Measurements from ENCODE around the gene VWF. TPM values are rescaled to one million over a fixed set of nuclear protein-coding genes. Genes with fewer than 3 reads are reported as not detected.

The VWF gene
- total and polyA plus RNA-seq, 2 experiments from 2014 or later, result 0.42 to 0.56 TPM

- TF ChIP-seq, protein P1, sequence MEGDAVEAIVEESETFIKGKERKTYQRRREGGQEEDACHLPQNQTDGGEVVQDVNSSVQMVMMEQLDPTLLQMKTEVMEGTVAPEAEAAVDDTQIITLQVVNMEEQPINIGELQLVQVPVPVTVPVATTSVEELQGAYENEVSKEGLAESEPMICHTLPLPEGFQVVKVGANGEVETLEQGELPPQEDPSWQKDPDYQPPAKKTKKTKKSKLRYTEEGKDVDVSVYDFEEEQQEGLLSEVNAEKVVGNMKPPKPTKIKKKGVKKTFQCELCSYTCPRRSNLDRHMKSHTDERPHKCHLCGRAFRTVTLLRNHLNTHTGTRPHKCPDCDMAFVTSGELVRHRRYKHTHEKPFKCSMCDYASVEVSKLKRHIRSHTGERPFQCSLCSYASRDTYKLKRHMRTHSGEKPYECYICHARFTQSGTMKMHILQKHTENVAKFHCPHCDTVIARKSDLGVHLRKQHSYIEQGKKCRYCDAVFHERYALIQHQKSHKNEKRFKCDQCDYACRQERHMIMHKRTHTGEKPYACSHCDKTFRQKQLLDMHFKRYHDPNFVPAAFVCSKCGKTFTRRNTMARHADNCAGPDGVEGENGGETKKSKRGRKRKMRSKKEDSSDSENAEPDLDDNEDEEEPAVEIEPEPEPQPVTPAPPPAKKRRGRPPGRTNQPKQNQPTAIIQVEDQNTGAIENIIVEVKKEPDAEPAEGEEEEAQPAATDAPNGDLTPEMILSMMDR (conservative IDR thresholded peaks at IDR 0.05; ENCODE audit: low read depth in 2 of 2), result no peak
These were observed 220.0 kb downstream of the VWF start (continued) for GRCh38 chr12:5904441-5904840.

DNA sequence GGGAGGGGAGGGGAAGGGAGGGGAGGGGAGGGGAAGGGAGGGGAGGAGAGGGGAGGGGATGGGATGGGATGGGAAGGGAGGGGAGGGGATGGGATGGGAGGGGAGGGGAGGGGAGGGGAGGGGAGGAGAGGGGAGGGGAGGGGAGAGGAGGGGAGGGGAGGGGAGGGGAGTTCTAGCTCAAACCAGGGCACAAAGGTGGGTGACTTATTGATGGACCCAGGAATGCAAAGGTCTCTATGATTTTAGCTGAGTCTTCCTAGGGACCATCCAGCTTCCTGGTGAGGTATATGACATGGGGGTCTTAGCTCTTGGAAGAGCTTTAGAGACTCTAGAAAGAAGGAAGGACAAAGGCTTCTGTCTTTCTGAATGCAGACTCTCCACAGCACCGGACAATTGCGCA, 221.7 kb downstream of the VWF start:
- H3K4me1 ChIP-seq (ENCODE audit: insufficient read depth), result no peaks in the 10 kb centered on the region
- no peaks in the 10 kb centered on the region for H3K27me3 Mint-ChIP-seq (ENCODE audit: insufficient read depth, low read depth, poor library complexity)
- no peak overlapping the region for H3K27ac Mint-ChIP-seq
- DNase-seq (ENCODE audit: low spot score) (no peak), ATAC-seq (no peak)
- no peaks in the 10 kb centered on the region for H4K20me1 ChIP-seq (replicated peaks; ENCODE audit: insufficient read depth)
- no peak overlapping the region for H3K4me3 Mint-ChIP-seq
- no peaks in the 10 kb centered on the region for H3K9me3 Mint-ChIP-seq
- no peak overlapping the region for H2AFZ ChIP-seq
- H3K27ac ChIP-seq (ENCODE audit: low read depth), result no peak overlapping the region
- H3K79me2 ChIP-seq (replicated peaks; ENCODE audit: insufficient read depth), result no peaks in the 10 kb centered on the region
- no peaks in the 10 kb centered on the region for H3F3A ChIP-seq (replicated peaks; ENCODE audit: low read depth)
- no peaks in the 10 kb centered on the region for H3K36me3 Mint-ChIP-seq (ENCODE audit: low read depth)
- no peak overlapping the region for H3K4me3 ChIP-seq
- no peaks in the 10 kb centered on the region for H3K27me3 ChIP-seq (ENCODE audit: insufficient read depth)
- H3K4me2 ChIP-seq, result no peak overlapping the region
- no peaks in the 10 kb centered on the region for H3K36me3 ChIP-seq (ENCODE audit: insufficient read depth)
- peaks cover 12% of the 10 kb centered on the region for H3K4me1 Mint-ChIP-seq
- 0 out of 2 replicates have a peak, but pooled peaks cover 7% of the 10 kb centered on the region for H3K9me2 ChIP-seq (ENCODE audit: insufficient read depth)
- TF ChIP-seq, protein P1 (conservative IDR thresholded peaks at IDR 0.05; ENCODE audit: low read depth in 2 of 2), result no peak
- TF ChIP-seq EZH2phosphoT487 (IDR thresholded peaks at IDR 0.05; ENCODE audit: unreplicated experiment) (no peak), STAT1 (IDR thresholded peaks at IDR 0.05; ENCODE audit: unreplicated experiment) (no peak), POLR2AphosphoS5 (IDR thresholded peaks at IDR 0.05; ENCODE audit: low read depth) (no peak), ZNF462 (CRISPR knock-in tag; IDR thresholded peaks at IDR 0.05) (no peak), NANOG (IDR thresholded peaks at IDR 0.05; ENCODE audit: borderline replicate concordance) (no peak), ZNF114 (CRISPR knock-in tag; IDR thresholded peaks at IDR 0.05) (no peak), CREB1 (CRISPR knock-in tag; IDR thresholded peaks at IDR 0.05; ENCODE audit: low read depth) (no peak), REST (IDR thresholded peaks at IDR 0.05; ENCODE audit: unreplicated experiment) (no peak), EZH2 (IDR thresholded peaks at IDR 0.05; ENCODE audit: low read depth, unreplicated experiment) (no peak), ZNF331 (CRISPR knock-in tag; IDR thresholded peaks at IDR 0.05; ENCODE audit: low read depth) (no peak)
